ENCODE measurements around the gene CASP1.

CASP1 gene

GRCh38 chr11:105054723-105055493 lies 20.0 kb upstream of the CASP1 start:
- TF ChIP-seq FOXP2 (optimal IDR thresholded peaks at IDR 0.05; ENCODE audit: borderline replicate concordance, extremely low read depth, extremely low read length, insufficient read depth): no peak
- no peak for TF ChIP-seq POLR2AphosphoS5 (IDR thresholded peaks at IDR 0.05; ENCODE audit: low read depth, low read length)
- no peak for TF ChIP-seq TAF1 (IDR thresholded peaks at IDR 0.05; ENCODE audit: borderline replicate concordance, insufficient read depth, low read length)
- TF ChIP-seq REST (IDR thresholded peaks at IDR 0.05; ENCODE audit: insufficient read depth in 1 of 2, low read depth in 2 of 2, low read length in 2 of 2): no peak
- no peak for TF ChIP-seq SIN3A (IDR thresholded peaks at IDR 0.05; ENCODE audit: borderline replicate concordance, insufficient read depth, low read length)

DNA sequence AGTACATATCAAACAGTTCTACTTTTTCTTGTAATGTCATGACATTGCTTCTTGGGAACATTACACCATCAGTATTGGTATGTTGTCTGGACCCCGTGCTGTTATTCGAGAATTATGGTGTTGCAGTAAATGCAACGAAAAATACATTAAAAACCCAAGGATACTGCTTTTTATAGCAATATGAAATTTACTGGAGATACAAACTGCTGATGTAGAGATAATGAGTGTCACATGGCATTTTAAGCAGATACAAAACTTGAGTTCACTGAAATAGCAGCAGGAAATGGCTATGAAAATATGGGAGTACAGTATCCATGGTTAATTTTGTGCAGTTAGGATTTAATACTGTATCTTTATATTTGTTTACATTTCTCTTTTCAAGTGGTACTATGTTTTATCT lies 17.5 kb upstream of the CASP1 start:
- TF ChIP-seq TAF1 (IDR thresholded peaks at IDR 0.05; ENCODE audit: borderline replicate concordance, insufficient read depth, low read length) (no peak), REST (IDR thresholded peaks at IDR 0.05; ENCODE audit: insufficient read depth in 1 of 2, low read depth in 2 of 2, low read length in 2 of 2) (no peak), POLR2AphosphoS5 (IDR thresholded peaks at IDR 0.05; ENCODE audit: low read depth, low read length) (no peak), FOXP2 (optimal IDR thresholded peaks at IDR 0.05; ENCODE audit: borderline replicate concordance, extremely low read depth, extremely low read length, insufficient read depth) (no peak), SIN3A (IDR thresholded peaks at IDR 0.05; ENCODE audit: borderline replicate concordance, insufficient read depth, low read length) (no peak)

- TF ChIP-seq TAF1 (IDR thresholded peaks at IDR 0.05; ENCODE audit: borderline replicate concordance, insufficient read depth, low read length) (no peak), SIN3A (IDR thresholded peaks at IDR 0.05; ENCODE audit: borderline replicate concordance, insufficient read depth, low read length) (no peak), FOXP2 (optimal IDR thresholded peaks at IDR 0.05; ENCODE audit: borderline replicate concordance, extremely low read depth, extremely low read length, insufficient read depth) (no peak), REST (IDR thresholded peaks at IDR 0.05; ENCODE audit: insufficient read depth in 1 of 2, low read depth in 2 of 2, low read length in 2 of 2) (no peak), POLR2AphosphoS5 (IDR thresholded peaks at IDR 0.05; ENCODE audit: low read depth, low read length) (no peak)
Measured at GRCh38 chr11:105051559-105051958, 16.6 kb upstream of the CASP1 start.

DNA sequence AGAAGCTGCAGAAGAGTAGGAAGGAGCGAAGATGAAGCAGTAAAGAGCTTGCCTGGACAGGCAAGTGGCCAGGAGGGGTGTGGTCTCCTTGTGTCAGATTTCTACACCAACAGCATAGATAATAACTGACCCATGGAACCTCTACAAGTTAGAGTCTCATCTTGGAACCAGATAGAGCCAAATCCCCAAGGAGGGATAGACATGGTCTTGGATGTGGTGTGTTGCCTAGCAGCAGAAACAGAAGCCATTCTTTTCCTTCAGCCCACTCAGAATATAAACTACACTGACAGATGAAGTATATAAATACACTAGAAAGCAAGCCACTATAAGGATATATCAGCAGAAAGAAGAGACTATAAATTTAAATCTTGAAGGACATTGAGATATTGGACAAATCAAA lies 14.5 kb upstream of the CASP1 start:
- TF ChIP-seq POLR2AphosphoS5 (IDR thresholded peaks at IDR 0.05; ENCODE audit: low read depth, low read length) (no peak), FOXP2 (optimal IDR thresholded peaks at IDR 0.05; ENCODE audit: borderline replicate concordance, extremely low read depth, extremely low read length, insufficient read depth) (no peak), SIN3A (IDR thresholded peaks at IDR 0.05; ENCODE audit: borderline replicate concordance, insufficient read depth, low read length) (no peak)

DNA sequence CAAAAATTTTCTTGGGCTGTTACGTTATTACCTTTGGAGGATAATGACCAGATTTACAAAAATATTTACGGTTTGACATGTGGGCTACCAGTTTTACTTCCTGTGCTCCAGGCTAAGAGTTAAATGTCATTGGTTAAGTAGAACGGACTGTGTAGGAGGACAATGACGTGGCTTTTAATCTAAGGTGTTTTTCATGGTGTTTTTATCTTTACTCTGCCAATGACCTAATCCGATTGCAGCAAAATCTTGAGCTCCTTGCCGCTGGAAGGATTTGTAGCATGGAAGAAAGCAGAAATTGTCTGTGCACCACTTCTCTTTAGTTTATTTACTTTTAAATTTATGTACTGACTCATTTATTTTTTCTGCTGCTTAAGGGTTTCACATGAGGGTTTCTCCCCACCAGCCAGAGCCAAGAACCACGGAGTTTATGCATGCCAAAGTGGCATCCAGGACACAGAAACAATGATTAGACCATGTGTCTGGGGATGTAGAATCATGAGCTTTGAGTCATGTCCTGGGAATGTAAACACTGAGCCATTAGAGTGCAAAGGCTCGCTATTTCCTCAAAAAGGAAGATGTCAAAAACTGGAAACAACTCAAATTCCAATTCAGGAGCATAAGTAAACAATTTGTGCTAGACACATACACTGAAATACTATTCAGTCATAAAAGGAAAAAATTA lies 12.1 kb upstream of the CASP1 start:
- TF ChIP-seq FOXP2 (optimal IDR thresholded peaks at IDR 0.05; ENCODE audit: borderline replicate concordance, extremely low read depth, extremely low read length, insufficient read depth) (peak; percentile 60), POLR2AphosphoS5 (IDR thresholded peaks at IDR 0.05; ENCODE audit: low read depth, low read length) (no peak), TAF1 (IDR thresholded peaks at IDR 0.05; ENCODE audit: borderline replicate concordance, insufficient read depth, low read length) (peak; percentile 41; the same call in 1 of the 2 replicates), SIN3A (IDR thresholded peaks at IDR 0.05; ENCODE audit: borderline replicate concordance, insufficient read depth, low read length) (peak; percentile 98), REST (IDR thresholded peaks at IDR 0.05; ENCODE audit: insufficient read depth in 1 of 2, low read depth in 2 of 2, low read length in 2 of 2) (peak in 1 of 2 experiments; percentile 62; a peak in 1 of 4 replicates)
